ENCODE results near the gene MYBPC3.

MYBPC3 gene

DNA sequence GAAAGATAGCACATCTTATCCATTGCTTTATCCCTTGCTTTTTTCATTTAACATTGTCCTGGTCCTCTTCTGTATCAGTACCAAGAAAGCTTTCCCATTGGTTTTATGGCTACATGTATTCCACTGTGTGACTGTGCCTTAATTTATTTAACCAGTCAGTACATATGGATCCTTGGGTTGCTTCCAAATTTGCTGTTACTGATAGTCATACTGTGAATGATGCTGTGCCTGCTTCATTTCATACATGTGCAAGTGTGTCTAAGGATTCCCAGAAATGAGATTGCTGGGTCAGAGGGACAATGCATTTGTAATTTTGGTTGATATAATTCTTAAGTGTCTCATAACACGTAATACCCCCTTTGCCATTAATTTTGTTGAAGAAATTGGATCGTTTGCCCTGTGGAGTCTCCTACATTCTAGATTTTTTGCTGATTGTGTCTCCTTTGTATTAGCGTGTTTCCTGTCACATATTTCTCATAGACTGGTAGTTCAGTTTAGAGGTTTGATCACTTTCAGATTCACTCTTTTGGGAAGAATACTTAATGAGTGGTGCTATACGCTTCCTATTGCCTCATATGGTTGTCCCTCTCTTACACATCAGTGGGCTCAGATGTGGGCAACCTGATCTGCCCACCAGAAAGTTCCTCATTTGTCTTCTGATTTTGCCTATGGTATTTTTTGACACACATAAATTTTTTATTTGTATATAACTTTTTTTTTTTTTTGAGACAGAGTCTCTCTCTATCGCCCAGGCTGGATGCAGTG is 35.3 kb downstream of the MYBPC3 start:
- TF ChIP-seq SIN3A (IDR thresholded peaks at IDR 0.05; ENCODE audit: borderline replicate concordance, insufficient read depth, low read length) = no peak
- TF ChIP-seq FOXP2 (optimal IDR thresholded peaks at IDR 0.05; ENCODE audit: borderline replicate concordance, extremely low read depth, extremely low read length, insufficient read depth) = no peak
- no peak for TF ChIP-seq POLR2AphosphoS5 (IDR thresholded peaks at IDR 0.05; ENCODE audit: low read depth, low read length)
- TF ChIP-seq, protein P1, sequence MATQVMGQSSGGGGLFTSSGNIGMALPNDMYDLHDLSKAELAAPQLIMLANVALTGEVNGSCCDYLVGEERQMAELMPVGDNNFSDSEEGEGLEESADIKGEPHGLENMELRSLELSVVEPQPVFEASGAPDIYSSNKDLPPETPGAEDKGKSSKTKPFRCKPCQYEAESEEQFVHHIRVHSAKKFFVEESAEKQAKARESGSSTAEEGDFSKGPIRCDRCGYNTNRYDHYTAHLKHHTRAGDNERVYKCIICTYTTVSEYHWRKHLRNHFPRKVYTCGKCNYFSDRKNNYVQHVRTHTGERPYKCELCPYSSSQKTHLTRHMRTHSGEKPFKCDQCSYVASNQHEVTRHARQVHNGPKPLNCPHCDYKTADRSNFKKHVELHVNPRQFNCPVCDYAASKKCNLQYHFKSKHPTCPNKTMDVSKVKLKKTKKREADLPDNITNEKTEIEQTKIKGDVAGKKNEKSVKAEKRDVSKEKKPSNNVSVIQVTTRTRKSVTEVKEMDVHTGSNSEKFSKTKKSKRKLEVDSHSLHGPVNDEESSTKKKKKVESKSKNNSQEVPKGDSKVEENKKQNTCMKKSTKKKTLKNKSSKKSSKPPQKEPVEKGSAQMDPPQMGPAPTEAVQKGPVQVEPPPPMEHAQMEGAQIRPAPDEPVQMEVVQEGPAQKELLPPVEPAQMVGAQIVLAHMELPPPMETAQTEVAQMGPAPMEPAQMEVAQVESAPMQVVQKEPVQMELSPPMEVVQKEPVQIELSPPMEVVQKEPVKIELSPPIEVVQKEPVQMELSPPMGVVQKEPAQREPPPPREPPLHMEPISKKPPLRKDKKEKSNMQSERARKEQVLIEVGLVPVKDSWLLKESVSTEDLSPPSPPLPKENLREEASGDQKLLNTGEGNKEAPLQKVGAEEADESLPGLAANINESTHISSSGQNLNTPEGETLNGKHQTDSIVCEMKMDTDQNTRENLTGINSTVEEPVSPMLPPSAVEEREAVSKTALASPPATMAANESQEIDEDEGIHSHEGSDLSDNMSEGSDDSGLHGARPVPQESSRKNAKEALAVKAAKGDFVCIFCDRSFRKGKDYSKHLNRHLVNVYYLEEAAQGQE (IDR thresholded peaks at IDR 0.05; ENCODE audit: insufficient read depth in 1 of 2, low read depth in 2 of 2, low read length in 2 of 2) = no peak
- TF ChIP-seq TAF1 (IDR thresholded peaks at IDR 0.05; ENCODE audit: borderline replicate concordance, insufficient read depth, low read length) = no peak

DNA sequence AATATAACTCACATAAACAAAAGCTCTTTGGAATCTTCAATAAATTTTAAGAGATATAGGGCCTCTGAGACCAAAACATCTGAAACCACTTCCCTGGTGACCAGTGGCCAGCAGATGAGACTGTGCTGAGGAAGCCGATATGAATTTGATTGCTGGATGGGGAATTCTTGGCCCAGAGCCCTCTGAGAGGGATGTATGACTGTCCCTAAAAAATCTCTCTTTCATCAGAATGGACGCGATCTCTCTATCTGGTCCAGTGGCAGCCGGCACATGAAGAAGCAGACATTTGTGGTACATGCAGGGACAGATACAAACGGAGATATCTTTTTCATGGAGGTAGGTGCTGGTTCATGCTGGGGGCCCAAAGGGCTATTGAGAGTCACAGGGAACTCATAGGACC is 37.5 kb downstream of the MYBPC3 start:
- TF ChIP-seq FOXP2 (optimal IDR thresholded peaks at IDR 0.05; ENCODE audit: borderline replicate concordance, extremely low read depth, extremely low read length, insufficient read depth) (no peak), POLR2AphosphoS5 (IDR thresholded peaks at IDR 0.05; ENCODE audit: low read depth, low read length) (no peak), TAF1 (IDR thresholded peaks at IDR 0.05; ENCODE audit: borderline replicate concordance, insufficient read depth, low read length) (no peak), SIN3A (IDR thresholded peaks at IDR 0.05; ENCODE audit: borderline replicate concordance, insufficient read depth, low read length) (no peak)
- TF ChIP-seq, protein P1 (IDR thresholded peaks at IDR 0.05; ENCODE audit: insufficient read depth in 1 of 2, low read depth in 2 of 2, low read length in 2 of 2) = no peak

DNA sequence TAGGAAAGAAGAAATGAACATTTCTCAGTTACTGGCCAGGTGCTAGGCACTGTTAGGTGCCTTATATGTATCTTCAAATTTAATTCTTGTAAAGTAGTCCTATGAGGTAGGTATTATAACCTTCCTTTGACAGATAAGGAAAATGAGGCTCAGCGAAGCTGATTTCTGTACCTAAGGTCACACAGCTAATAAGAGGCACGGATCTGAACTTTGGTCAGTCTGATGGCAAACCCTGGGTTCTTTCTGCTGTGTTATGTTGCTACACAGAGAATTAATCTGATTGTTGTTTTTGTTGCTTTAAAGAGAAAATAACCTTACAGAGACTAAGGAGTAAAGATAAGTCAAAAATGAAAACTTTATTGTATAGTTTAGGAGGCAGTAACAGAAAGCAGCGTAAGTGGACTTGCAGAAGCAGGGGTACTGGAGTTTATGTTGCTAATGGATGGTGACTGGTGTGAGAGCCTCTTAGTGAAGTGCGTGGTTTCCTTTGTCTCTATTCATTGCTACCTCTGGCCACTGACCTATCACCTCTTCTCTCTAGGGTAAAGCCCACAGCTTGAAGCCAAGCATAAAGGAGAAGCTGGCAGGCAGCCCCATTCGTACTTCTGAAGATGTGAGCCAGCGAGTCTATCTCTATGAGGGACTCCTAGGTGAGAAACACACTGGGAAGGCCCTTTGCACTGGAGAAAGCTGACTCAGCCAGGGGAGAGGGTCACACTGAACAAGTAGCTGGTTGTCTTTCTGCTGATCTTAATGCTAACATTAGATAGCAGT is 44.3 kb downstream of the MYBPC3 start:
- no peak for TF ChIP-seq SIN3A (IDR thresholded peaks at IDR 0.05; ENCODE audit: borderline replicate concordance, insufficient read depth, low read length)
- no peak for TF ChIP-seq TAF1 (IDR thresholded peaks at IDR 0.05; ENCODE audit: borderline replicate concordance, insufficient read depth, low read length)
- TF ChIP-seq, protein P1 (IDR thresholded peaks at IDR 0.05; ENCODE audit: insufficient read depth in 1 of 2, low read depth in 2 of 2, low read length in 2 of 2) = no peak
- no peak for TF ChIP-seq FOXP2 (optimal IDR thresholded peaks at IDR 0.05; ENCODE audit: borderline replicate concordance, extremely low read depth, extremely low read length, insufficient read depth)
- no peak for TF ChIP-seq POLR2AphosphoS5 (IDR thresholded peaks at IDR 0.05; ENCODE audit: low read depth, low read length)

DNA sequence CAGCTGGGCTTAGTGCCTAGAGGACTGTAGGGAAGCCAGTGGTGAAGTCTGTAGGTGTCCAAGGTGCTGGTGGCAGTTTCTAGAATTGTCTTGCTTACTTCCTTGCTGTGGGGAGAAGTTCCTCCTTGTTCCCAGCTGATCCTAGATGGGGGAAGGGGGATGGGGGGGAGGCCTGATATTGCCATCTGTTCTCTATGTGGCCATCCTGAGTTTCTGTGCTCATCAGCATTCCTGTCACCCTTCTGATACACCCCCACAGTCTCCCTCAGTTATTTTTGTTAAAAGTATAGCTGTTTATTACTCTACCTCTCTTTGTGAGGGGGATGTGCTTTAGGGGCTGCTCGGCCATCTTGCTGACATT is 46.0 kb downstream of the MYBPC3 start:
- TF ChIP-seq, protein P1 (IDR thresholded peaks at IDR 0.05; ENCODE audit: insufficient read depth in 1 of 2, low read depth in 2 of 2, low read length in 2 of 2) = no peak
- TF ChIP-seq POLR2AphosphoS5 (IDR thresholded peaks at IDR 0.05; ENCODE audit: low read depth, low read length) = no peak
- no peak for TF ChIP-seq TAF1 (IDR thresholded peaks at IDR 0.05; ENCODE audit: borderline replicate concordance, insufficient read depth, low read length)
- no peak for TF ChIP-seq FOXP2 (optimal IDR thresholded peaks at IDR 0.05; ENCODE audit: borderline replicate concordance, extremely low read depth, extremely low read length, insufficient read depth)
- no peak for TF ChIP-seq SIN3A (IDR thresholded peaks at IDR 0.05; ENCODE audit: borderline replicate concordance, insufficient read depth, low read length)
